ENCODE results near the gene PIGS. TPM values are rescaled to one million over a fixed set of nuclear protein-coding genes. Genes with fewer than 3 reads are reported as not detected.
A peak's percentile ranks its signal among the peaks of the same experiment; 100 is the strongest.

The PIGS gene
- polyA plus RNA-seq, 1 experiment: 51.8 TPM

- TF ChIP-seq, protein P1, sequence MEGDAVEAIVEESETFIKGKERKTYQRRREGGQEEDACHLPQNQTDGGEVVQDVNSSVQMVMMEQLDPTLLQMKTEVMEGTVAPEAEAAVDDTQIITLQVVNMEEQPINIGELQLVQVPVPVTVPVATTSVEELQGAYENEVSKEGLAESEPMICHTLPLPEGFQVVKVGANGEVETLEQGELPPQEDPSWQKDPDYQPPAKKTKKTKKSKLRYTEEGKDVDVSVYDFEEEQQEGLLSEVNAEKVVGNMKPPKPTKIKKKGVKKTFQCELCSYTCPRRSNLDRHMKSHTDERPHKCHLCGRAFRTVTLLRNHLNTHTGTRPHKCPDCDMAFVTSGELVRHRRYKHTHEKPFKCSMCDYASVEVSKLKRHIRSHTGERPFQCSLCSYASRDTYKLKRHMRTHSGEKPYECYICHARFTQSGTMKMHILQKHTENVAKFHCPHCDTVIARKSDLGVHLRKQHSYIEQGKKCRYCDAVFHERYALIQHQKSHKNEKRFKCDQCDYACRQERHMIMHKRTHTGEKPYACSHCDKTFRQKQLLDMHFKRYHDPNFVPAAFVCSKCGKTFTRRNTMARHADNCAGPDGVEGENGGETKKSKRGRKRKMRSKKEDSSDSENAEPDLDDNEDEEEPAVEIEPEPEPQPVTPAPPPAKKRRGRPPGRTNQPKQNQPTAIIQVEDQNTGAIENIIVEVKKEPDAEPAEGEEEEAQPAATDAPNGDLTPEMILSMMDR (IDR thresholded peaks at IDR 0.05; ENCODE audit: low read depth, low read length): no peak
- Histone ChIP-seq H3K27me3 (ENCODE audit: control insufficient read depth, insufficient read depth, low read length) (no peaks in the 10 kb centered on the region), H3K27ac (ENCODE audit: low read depth, low read length) (no peak overlapping the region), H3K9me3 (ENCODE audit: control insufficient read depth, insufficient read depth, low read length) (no peaks in the 10 kb centered on the region; the same call in 1 of the 2 replicates), H3K4me3 (ENCODE audit: low read depth, low read length) (no peak overlapping the region; the same call in 1 of the 2 replicates)
- CTCF ChIA-PET: interaction anchor here (1.0 kb wide), 1 partner anchor 25 kb away, joined by 3 read pairs; no protein-coding TSS in a partner anchor
- POLR2A ChIA-PET: interaction anchor here (0.9 to 1.9 kb wide), 3 partner anchors 11 to 21 kb away, joined by 3 to 10 read pairs (median 3); partner anchors contain the start of gene UNC119
- DNase-seq (ENCODE audit: low read depth, low spot score): no peak
Measured at GRCh38 chr17:28572259-28573039, 1.1 kb upstream of the PIGS start.

GRCh38 chr17:28570716-28571360, 486 bp downstream of the PIGS start:
- ChIA-PET CTCF (no interaction called here), POLR2A (interaction anchor here (1.0 to 1.9 kb wide), 2 partner anchors 17 to 74 kb away, joined by 3 to 10 read pairs; partner anchors contain the start of genes BLTP2 and UNC119)
- TF ChIP-seq, protein P1 (IDR thresholded peaks at IDR 0.05; ENCODE audit: low read depth, low read length): no peak
- DNase-seq (ENCODE audit: low read depth, low spot score): no peak
- H3K4me3 ChIP-seq (ENCODE audit: low read depth, low read length): peak overlapping the region; percentile 99
- no peaks in the 10 kb centered on the region; the same call in 1 of the 2 replicates for H3K9me3 ChIP-seq (ENCODE audit: control insufficient read depth, insufficient read depth, low read length)
- no peak overlapping the region for H3K27ac ChIP-seq (ENCODE audit: low read depth, low read length)
- no peaks in the 10 kb centered on the region for H3K27me3 ChIP-seq (ENCODE audit: control insufficient read depth, insufficient read depth, low read length)

- H3K27me3 ChIP-seq (ENCODE audit: control insufficient read depth, insufficient read depth, low read length): no peaks in the 10 kb centered on the region
- TF ChIP-seq, protein P1 (IDR thresholded peaks at IDR 0.05; ENCODE audit: low read depth, low read length): no peak
- H3K27ac ChIP-seq (ENCODE audit: low read depth, low read length): no peak overlapping the region
- ChIA-PET POLR2A (no interaction called here), CTCF (interaction anchor here (0.7 kb wide), 1 partner anchor 1285 kb away, joined by 6 read pairs; no protein-coding TSS in a partner anchor)
- no peak overlapping the region for H3K4me3 ChIP-seq (ENCODE audit: low read depth, low read length)
- no peak for DNase-seq (ENCODE audit: low read depth, low spot score)
- H3K9me3 ChIP-seq (ENCODE audit: control insufficient read depth, insufficient read depth, low read length): no peaks in the 10 kb centered on the region; the same call in 1 of the 2 replicates
Measured at GRCh38 chr17:28569446-28569845, 1.9 kb downstream of the PIGS start.

- ChIA-PET POLR2A (no interaction called here), CTCF (no interaction called here)
- H3K4me3 ChIP-seq (ENCODE audit: low read depth, low read length): no peak overlapping the region
- no peaks in the 10 kb centered on the region; the same call in 1 of the 2 replicates for H3K9me3 ChIP-seq (ENCODE audit: control insufficient read depth, insufficient read depth, low read length)
- no peaks in the 10 kb centered on the region for H3K27me3 ChIP-seq (ENCODE audit: control insufficient read depth, insufficient read depth, low read length)
- no peak for DNase-seq (ENCODE audit: low read depth, low spot score)
- H3K27ac ChIP-seq (ENCODE audit: low read depth, low read length): no peak overlapping the region
- TF ChIP-seq, protein P1 (IDR thresholded peaks at IDR 0.05; ENCODE audit: low read depth, low read length): no peak
Measured at GRCh38 chr17:28567604-28568003, 3.7 kb downstream of the PIGS start.

GRCh38 chr17:28563475-28563874, 7.8 kb downstream of the PIGS start:
- no peak for DNase-seq (ENCODE audit: low read depth, low spot score)
- H3K27ac ChIP-seq (ENCODE audit: low read depth, low read length): no peak overlapping the region
- CTCF ChIA-PET: no interaction called here

More at GRCh38 chr17:28563475-28563874, 7.8 kb downstream of the PIGS start:
- POLR2A ChIA-PET: no interaction called here
- H3K4me3 ChIP-seq (ENCODE audit: low read depth, low read length): no peak overlapping the region
- TF ChIP-seq, protein P1 (IDR thresholded peaks at IDR 0.05; ENCODE audit: low read depth, low read length): no peak
- no peaks in the 10 kb centered on the region for H3K27me3 ChIP-seq (ENCODE audit: control insufficient read depth, insufficient read depth, low read length)
- no peaks in the 10 kb centered on the region for H3K9me3 ChIP-seq (ENCODE audit: control insufficient read depth, insufficient read depth, low read length)

All from AG04450 (cell line).